CD8-positive, alpha-beta memory T cell (primary cell): ENCODE results near the gene FHL3. TPM values are rescaled to one million over a fixed set of nuclear protein-coding genes. Genes with fewer than 3 reads are reported as not detected.

Source experiments
- CTCF ChIA-PET: fragments of 350-600 bp; sonication (Branson Sonifier 250); formaldehyde crosslinking; loops from one replicate; lab custom pipeline; 2021; ENCODE audit warnings: antibody characterized with exemption; lab: Charles Lee
- POLR2A ChIA-PET: fragments of 350-600 bp; sonication (Branson Sonifier 250); formaldehyde crosslinking; loops from one replicate; lab custom pipeline; 2021; ENCODE audit warnings: antibody characterized with exemption; lab: Charles Lee
- DNase-seq, 5 donors: peaks; one replicate each; pipeline versions ENCODE4 v3.0.0 to v3.0.0-alpha.2; 2020 to 2022; ENCODE audit warnings: mixed read lengths in 1 of 5
- H3K27ac ChIP-seq: one replicate; pipeline ENCODE4 v1.7.0; 2013; ENCODE audit warnings: low read depth, mild to moderate bottlenecking, low read length, moderate library complexity
- H3K27me3 ChIP-seq: 2 replicates; pipeline ENCODE4 v1.7.0; 2013; ENCODE audit warnings: low read length, mild to moderate bottlenecking; ENCODE audit not compliant: insufficient read depth, poor library complexity, severe bottlenecking
- H3K36me3 ChIP-seq: 2 replicates; pipeline ENCODE4 v1.7.0; 2013; ENCODE audit warnings: mild to moderate bottlenecking, low read length, moderate library complexity; ENCODE audit not compliant: insufficient read depth
- H3K4me1 ChIP-seq: 2 replicates; pipeline ENCODE4 v1.7.0; 2013; ENCODE audit warnings: mild to moderate bottlenecking, low read length, moderate library complexity; ENCODE audit not compliant: insufficient read depth
- H3K4me3 ChIP-seq: 2 replicates; pipeline ENCODE4 v1.7.0; 2013; ENCODE audit warnings: mild to moderate bottlenecking, low read length
- H3K9me3 ChIP-seq: 2 replicates; pipeline ENCODE4 v1.7.0; 2013; ENCODE audit warnings: mild to moderate bottlenecking, low read length
- H3K27ac Mint-ChIP-seq, 8 donors: one replicate each; pipeline ENCODE4 v1.8.0; 2020 to 2021; ENCODE audit warnings: mixed read lengths in 8 of 8, mild to moderate bottlenecking in 6 of 8, inconsistent platforms in 3 of 8, moderate library complexity in 3 of 8
- H3K27me3 Mint-ChIP-seq, 2 donors: one replicate each; pipeline ENCODE4 v1.8.0; 2020 to 2021; ENCODE audit warnings: mixed read lengths in 2 of 2, mild to moderate bottlenecking in 1 of 2, moderate library complexity in 1 of 2
- H3K36me3 Mint-ChIP-seq, 3 donors: one replicate each; pipeline ENCODE4 v1.8.0; 2020 to 2021; ENCODE audit warnings: mixed read lengths in 3 of 3, inconsistent platforms in 1 of 3, mild to moderate bottlenecking in 1 of 3
- H3K4me1 Mint-ChIP-seq, 3 donors: one replicate each; pipeline ENCODE4 v1.8.0; 2020 to 2021; ENCODE audit warnings: mixed read lengths in 3 of 3, inconsistent platforms in 1 of 3, mild to moderate bottlenecking in 1 of 3
- H3K4me3 Mint-ChIP-seq, 7 donors: one replicate each; pipeline ENCODE4 v1.8.0; 2020 to 2021; ENCODE audit warnings: mixed read lengths in 7 of 7, mild to moderate bottlenecking in 6 of 7, moderate library complexity in 4 of 7, inconsistent platforms in 2 of 7
- H3K9me3 Mint-ChIP-seq, 5 donors: one replicate each; pipeline ENCODE4 v1.8.0; 2020 to 2022; ENCODE audit warnings: mixed read lengths in 5 of 5, mild to moderate bottlenecking in 3 of 5, moderate library complexity in 2 of 5, inconsistent platforms in 1 of 5
- polyA plus RNA-seq: library from polyadenylated mRNA; unstranded; fragments of 300-500 nt; fragmentation: Illumina TruSeq; gene quantifications from one replicate; pipeline ENCODE4 v1.2.3, GENCODE V29; 2021
- total RNA-seq, 2 experiments: library from RNA; stranded (reverse); gene quantifications; one replicate each; pipeline ENCODE4 v1.2.3, GENCODE V29; 2021

FHL3 gene
- total and polyA plus RNA-seq, 3 experiments from 2014 or later = 15.4 to 19.7 (median 17.5) TPM

DNA sequence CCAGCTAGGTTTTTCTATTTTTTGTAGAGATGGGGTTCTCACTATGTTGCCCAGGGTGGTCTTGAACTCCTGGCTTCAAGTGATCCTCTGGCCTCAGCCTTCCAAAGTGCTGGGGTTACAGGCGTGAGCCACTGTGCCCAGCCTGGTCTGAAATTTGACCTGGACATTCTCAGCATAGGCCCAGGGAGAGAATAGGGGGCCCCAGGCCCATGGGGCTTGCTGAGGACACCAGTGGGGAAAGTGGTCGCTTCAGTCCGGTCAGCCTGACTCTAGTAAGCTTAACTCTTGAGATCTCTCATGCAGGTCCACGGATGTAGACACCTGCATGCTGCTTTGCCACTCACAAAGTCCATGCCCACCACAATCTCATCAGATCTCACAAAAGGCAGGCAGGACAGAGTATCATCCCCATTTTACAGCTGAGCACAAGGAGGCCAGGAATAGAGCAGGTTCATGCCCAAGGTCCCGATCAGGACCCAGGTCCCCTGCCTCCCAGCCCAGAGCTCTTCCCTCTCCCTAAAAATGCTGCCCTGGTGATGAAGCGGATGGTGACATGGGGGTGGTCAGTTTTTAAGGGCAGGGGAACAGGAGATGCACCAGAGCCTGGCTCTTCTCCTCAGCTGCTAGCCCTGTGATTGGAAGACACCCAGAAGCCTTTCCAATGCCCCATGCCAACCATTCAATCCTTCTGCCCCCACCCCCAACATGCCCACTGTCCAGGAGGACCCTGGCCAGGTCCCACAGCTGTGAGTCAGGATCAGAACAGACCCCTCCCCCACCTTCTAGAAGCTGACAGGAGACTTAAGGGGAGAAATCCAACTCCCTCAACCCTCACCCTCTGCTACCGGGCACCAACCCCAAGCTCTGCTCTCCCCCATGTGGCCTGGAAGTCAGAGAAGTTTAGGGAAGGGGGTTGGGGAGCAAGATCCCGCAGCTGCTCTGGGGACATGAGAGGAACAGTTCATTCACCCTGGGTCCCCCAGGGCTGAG lies 1.8 kb downstream of the FHL3 start:
- Mint-ChIP-seq H3K4me1 (peaks cover 31 to 45% (median 40%) of the 10 kb centered on the region in 3 donors), H3K4me3 (peak overlapping the region; percentile 72 to 93 (median 86)), H3K27me3 (peaks cover 0 to 11% of the 10 kb centered on the region in 2 donors), H3K9me3 (no peaks in the 10 kb centered on the region), H3K27ac (peak overlapping the region in 7 of 8 donors; percentile 52 to 96 (median 82)), H3K36me3 (no peaks in the 10 kb centered on the region)
- Histone ChIP-seq H3K4me3 (peak overlapping the region; percentile 61), H3K9me3 (no peaks in the 10 kb centered on the region), H3K4me1 (peaks cover 20% of the 10 kb centered on the region), H3K27ac (peak overlapping the region; percentile 75), H3K27me3 (no peaks in the 10 kb centered on the region), H3K36me3 (peaks cover 3% of the 10 kb centered on the region)
- ChIA-PET POLR2A (no interaction called here), CTCF (interaction anchor here (0.8 to 2.5 kb wide), 3 partner anchors 13 to 15 kb away, joined by 3 to 7 read pairs (median 3); no protein-coding TSS in a partner anchor)
- DNase-seq = no peak

- H3K36me3 Mint-ChIP-seq = no peaks in the 10 kb centered on the region
- H3K9me3 Mint-ChIP-seq = no peaks in the 10 kb centered on the region
- peaks cover 32 to 38% (median 32%) of the 10 kb centered on the region in 3 donors for H3K4me1 Mint-ChIP-seq
- Histone ChIP-seq H3K36me3 (peaks cover 8% of the 10 kb centered on the region), H3K27ac (peak overlapping the region; percentile 84), H3K4me1 (peaks cover 17% of the 10 kb centered on the region), H3K9me3 (no peaks in the 10 kb centered on the region), H3K4me3 (no peak overlapping the region), H3K27me3 (no peaks in the 10 kb centered on the region)
- ChIA-PET CTCF (interaction anchor here (1.2 to 1.3 kb wide), 2 partner anchors 11 to 18 kb away, joined by 5 read pairs; partner anchors contain the start of gene SF3A3), POLR2A (interaction anchor here (0.5 kb wide), 1 partner anchor 20 kb away, joined by 3 read pairs; no protein-coding TSS in a partner anchor)
- peak overlapping the region in 6 of 8 donors; percentile 40 to 98 (median 86) for H3K27ac Mint-ChIP-seq
- peak in 1 of 5 donors; percentile 27 for DNase-seq
- H3K4me3 Mint-ChIP-seq = peak overlapping the region in 3 of 7 donors; percentile 11 to 58 (median 15)
- H3K27me3 Mint-ChIP-seq = peaks cover 0 to 11% of the 10 kb centered on the region in 2 donors
These were observed 4.5 kb downstream of the FHL3 start for GRCh38 chr1:38000529-38001455.

GRCh38 chr1:38000233-38000528 lies 5.1 kb downstream of the FHL3 start:
- H3K4me1 ChIP-seq = peaks cover 18% of the 10 kb centered on the region

GRCh38 chr1:37999430-38000232 lies 5.7 kb downstream of the FHL3 start:
- POLR2A ChIA-PET = no interaction called here
- Histone ChIP-seq H3K9me3 (no peaks in the 10 kb centered on the region), H3K27me3 (no peaks in the 10 kb centered on the region), H3K4me3 (no peak overlapping the region), H3K4me1 (peaks cover 20% of the 10 kb centered on the region), H3K36me3 (peaks cover 8% of the 10 kb centered on the region), H3K27ac (peak overlapping the region; percentile 84)
- Mint-ChIP-seq H3K27ac (peak overlapping the region; percentile 29 to 98 (median 73)), H3K9me3 (no peaks in the 10 kb centered on the region), H3K27me3 (peaks cover 0 to 11% of the 10 kb centered on the region in 2 donors), H3K4me1 (peaks cover 37 to 44% (median 38%) of the 10 kb centered on the region in 3 donors), H3K36me3 (no peaks in the 10 kb centered on the region), H3K4me3 (peak overlapping the region in 2 of 7 donors; percentile 48 to 72)
- no peak for DNase-seq
- CTCF ChIA-PET = interaction anchor here (1.2 to 1.3 kb wide), 2 partner anchors 10 to 19 kb away, joined by 5 read pairs; partner anchors contain the start of gene SF3A3

More at GRCh38 chr1:38000233-38000528, 5.1 kb downstream of the FHL3 start:
- peaks cover 34 to 41% (median 34%) of the 10 kb centered on the region in 3 donors for H3K4me1 Mint-ChIP-seq
- H3K4me3 ChIP-seq = no peak overlapping the region
- CTCF ChIA-PET = interaction anchor here (1.2 to 1.3 kb wide), 2 partner anchors 10 to 19 kb away, joined by 5 read pairs; partner anchors contain the start of gene SF3A3
- peaks cover 0 to 11% of the 10 kb centered on the region in 2 donors for H3K27me3 Mint-ChIP-seq
- no peaks in the 10 kb centered on the region for H3K27me3 ChIP-seq
- no peaks in the 10 kb centered on the region for H3K9me3 ChIP-seq
- H3K9me3 Mint-ChIP-seq = no peaks in the 10 kb centered on the region
- H3K4me3 Mint-ChIP-seq = peak overlapping the region in 1 of 7 donors; percentile 3
- H3K27ac Mint-ChIP-seq = peak overlapping the region in 6 of 8 donors; percentile 40 to 98 (median 86)
- H3K36me3 ChIP-seq = peaks cover 8% of the 10 kb centered on the region
- no peaks in the 10 kb centered on the region for H3K36me3 Mint-ChIP-seq
- POLR2A ChIA-PET = no interaction called here
- no peak for DNase-seq
- peak overlapping the region; percentile 84 for H3K27ac ChIP-seq

DNA sequence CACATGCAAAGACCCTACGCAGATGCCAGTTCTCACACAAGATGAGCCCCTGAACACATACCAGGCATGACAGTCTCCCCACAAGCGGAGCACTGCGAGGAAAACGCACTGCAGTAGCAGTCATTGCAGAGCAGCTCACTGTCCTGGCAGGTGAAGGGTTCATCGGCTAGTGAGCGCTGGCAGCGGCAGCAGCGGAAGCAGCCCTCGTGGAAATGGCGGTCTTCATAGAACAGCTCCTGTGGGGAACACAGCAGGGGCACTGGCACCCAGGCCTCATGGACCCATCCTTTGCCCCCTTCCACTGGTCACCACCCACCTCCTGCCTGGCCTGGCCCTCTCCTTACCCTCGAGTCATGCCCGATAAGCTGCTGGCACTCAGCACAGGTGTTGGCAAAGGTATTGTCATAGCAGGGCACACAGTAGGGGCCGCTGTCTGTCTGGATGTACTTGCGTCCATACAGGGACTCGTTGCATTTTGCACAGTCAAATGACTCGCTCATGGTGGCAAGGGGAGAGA lies 6.3 kb downstream of the FHL3 start:
- Mint-ChIP-seq H3K4me1 (peaks cover 34 to 39% (median 36%) of the 10 kb centered on the region in 3 donors), H3K4me3 (peak overlapping the region in 4 of 7 donors; percentile 22 to 72 (median 57)), H3K9me3 (no peaks in the 10 kb centered on the region), H3K36me3 (peaks cover 0 to 2% (median 0%) of the 10 kb centered on the region in 3 donors), H3K27me3 (peaks cover 0 to 6% of the 10 kb centered on the region in 2 donors), H3K27ac (peak overlapping the region in 7 of 8 donors; percentile 34 to 98 (median 80))
- peaks cover 15% of the 10 kb centered on the region for H3K4me1 ChIP-seq
- peaks cover 8% of the 10 kb centered on the region for H3K36me3 ChIP-seq
- H3K9me3 ChIP-seq = no peaks in the 10 kb centered on the region
- ChIA-PET POLR2A (no interaction called here), CTCF (no interaction called here)
- peak overlapping the region; percentile 84 for H3K27ac ChIP-seq
- DNase-seq = no peak
- H3K27me3 ChIP-seq = no peaks in the 10 kb centered on the region
- no peak overlapping the region for H3K4me3 ChIP-seq

GRCh38 chr1:37998089-37998808 lies 7.1 kb downstream of the FHL3 start:
- Mint-ChIP-seq H3K4me3 (peak overlapping the region in 4 of 7 donors; percentile 22 to 66 (median 43)), H3K27ac (peak overlapping the region in 6 of 8 donors; percentile 14 to 94 (median 62)), H3K4me1 (peaks cover 27 to 33% (median 29%) of the 10 kb centered on the region in 3 donors), H3K36me3 (peaks cover 0 to 2% (median 0%) of the 10 kb centered on the region in 3 donors), H3K27me3 (peaks cover 0 to under 1% of the 10 kb centered on the region in 2 donors), H3K9me3 (no peaks in the 10 kb centered on the region)
- Histone ChIP-seq H3K36me3 (peaks cover 8% of the 10 kb centered on the region), H3K4me3 (no peak overlapping the region), H3K27me3 (no peaks in the 10 kb centered on the region), H3K4me1 (peaks cover 7% of the 10 kb centered on the region), H3K9me3 (no peaks in the 10 kb centered on the region), H3K27ac (peak overlapping the region; percentile 84)
- ChIA-PET CTCF (no interaction called here), POLR2A (no interaction called here)
- no peak for DNase-seq
